Skeletal muscle tissue (tissue), 4 donors: ENCODE results near the gene PWP2. TPM values are rescaled to one million over a fixed set of nuclear protein-coding genes. Genes with fewer than 3 reads are reported as not detected.
"Not testable (repeated sequence)": the region's sequence is repeated elsewhere in the genome, so short reads cannot be mapped to it uniquely, and the experiment has no call there.

Experiments used
- H3K27ac ChIP-seq: one replicate; pipeline ENCODE4 v1.7.0; 2013; ENCODE audit warnings: mild to moderate bottlenecking, low read depth, low read length, inconsistent platforms
- H3K27me3 ChIP-seq, 3 donors: one replicate each; pipeline ENCODE4 v1.7.0; 2013; ENCODE audit warnings: low read length in 3 of 3; ENCODE audit not compliant: control insufficient read depth in 3 of 3, insufficient read depth in 3 of 3
- H3K36me3 ChIP-seq, 3 donors: one replicate each; pipeline ENCODE4 v1.7.0; 2013; ENCODE audit warnings: low read length in 3 of 3; ENCODE audit not compliant: control insufficient read depth in 3 of 3, insufficient read depth in 3 of 3
- H3K4me1 ChIP-seq, 3 donors: one replicate each; pipeline ENCODE4 v1.7.0; 2013; ENCODE audit warnings: low read length in 3 of 3, mild to moderate bottlenecking in 3 of 3; ENCODE audit not compliant: control insufficient read depth in 3 of 3, insufficient read depth in 3 of 3
- H3K4me3 ChIP-seq, 3 donors: one replicate each; pipeline ENCODE4 v1.7.0; 2013; ENCODE audit warnings: low read length in 3 of 3
- H3K9ac ChIP-seq, 3 donors: one replicate each; pipeline ENCODE4 v1.7.0; 2013; ENCODE audit warnings: low read length in 3 of 3, mild to moderate bottlenecking in 3 of 3, moderate library complexity in 2 of 3, low read depth in 1 of 3
- H3K9me3 ChIP-seq, 3 donors: one replicate each; pipeline ENCODE4 v1.7.0; 2013; ENCODE audit warnings: low read length in 3 of 3; ENCODE audit not compliant: control insufficient read depth in 3 of 3
- total RNA-seq: library from RNA; depleted of rRNA; stranded (reverse); fragments of >200 nt; gene quantifications from one replicate; pipeline ENCODE4 v1.2.3, GENCODE V29; 2014
- donor health status: Osteomylitis.

PWP2 gene
- total RNA-seq, 1 donor from 2014 or later, result 7.3 TPM

DNA sequence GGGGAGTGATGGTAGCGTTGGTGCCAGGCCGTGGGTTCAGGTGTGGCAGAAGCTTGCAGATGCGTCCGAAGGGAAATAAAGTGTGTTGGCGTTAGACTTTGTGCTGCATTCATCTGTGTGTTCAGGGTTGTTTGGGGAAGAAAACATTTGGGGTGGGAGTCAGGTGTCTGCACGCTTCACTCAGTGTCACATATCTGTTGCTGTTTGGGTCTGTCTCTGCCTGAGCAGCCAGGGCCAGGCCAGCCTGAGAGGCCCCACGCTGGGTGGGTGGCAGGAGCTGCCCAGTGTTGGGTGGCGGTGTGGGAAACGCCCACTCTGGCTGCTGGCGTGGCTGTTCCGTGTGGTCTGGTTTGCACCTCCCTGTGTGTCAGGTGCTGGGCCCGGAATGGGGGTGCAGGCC lies 38.4 kb downstream of the PWP2 start:
- H3K9ac ChIP-seq, H3K4me1 ChIP-seq, H3K4me3 ChIP-seq, H3K36me3 ChIP-seq, H3K9me3 ChIP-seq, H3K27me3 ChIP-seq, H3K27ac ChIP-seq: not testable (repeated sequence)

DNA sequence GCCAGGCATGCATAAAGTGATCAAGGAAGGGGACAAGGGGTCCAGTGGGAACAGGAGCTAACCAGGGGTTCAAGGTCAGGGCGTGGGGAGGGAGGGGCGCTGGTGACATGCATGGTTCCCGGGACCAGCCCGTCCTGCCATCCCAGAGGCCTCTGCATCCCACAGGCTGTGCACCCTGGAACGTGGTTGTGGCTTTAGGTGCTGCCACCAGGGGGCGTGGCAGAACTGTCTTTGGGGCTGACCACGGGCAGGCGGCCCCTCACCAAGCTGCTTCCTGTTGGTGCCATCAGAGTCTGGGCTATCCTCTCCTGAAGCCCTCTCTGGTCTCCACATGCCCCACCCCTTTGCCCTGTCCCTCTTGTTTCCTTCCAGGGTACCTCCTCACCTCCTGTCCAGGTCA lies 39.9 kb downstream of the PWP2 start:
- H3K9me3 ChIP-seq, H3K36me3 ChIP-seq, H3K27ac ChIP-seq, H3K4me1 ChIP-seq, H3K4me3 ChIP-seq, H3K9ac ChIP-seq, H3K27me3 ChIP-seq: not testable (repeated sequence)

DNA sequence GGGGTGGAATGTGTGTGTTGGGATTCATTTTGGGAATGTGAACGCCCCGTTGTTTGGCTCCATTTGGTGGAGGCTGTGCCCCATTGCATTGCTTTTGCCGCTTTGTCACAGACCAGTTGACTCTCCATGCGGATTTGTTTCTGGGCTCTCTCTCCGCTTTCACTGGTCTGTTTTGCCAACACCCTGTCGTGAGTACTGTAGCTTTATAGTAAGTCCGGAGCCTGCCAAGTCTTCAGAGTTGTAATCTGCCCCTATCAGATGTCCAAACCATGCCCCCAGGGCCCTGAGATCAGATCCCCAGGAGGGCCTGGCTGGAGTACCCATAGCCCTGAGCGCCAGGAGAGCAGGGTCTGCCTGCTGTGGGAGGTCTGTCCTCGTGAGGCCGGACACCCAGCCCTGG lies 43.1 kb downstream of the PWP2 start:
- H3K9ac ChIP-seq, H3K4me1 ChIP-seq, H3K4me3 ChIP-seq, H3K27me3 ChIP-seq, H3K36me3 ChIP-seq, H3K27ac ChIP-seq, H3K9me3 ChIP-seq: not testable (repeated sequence)

DNA sequence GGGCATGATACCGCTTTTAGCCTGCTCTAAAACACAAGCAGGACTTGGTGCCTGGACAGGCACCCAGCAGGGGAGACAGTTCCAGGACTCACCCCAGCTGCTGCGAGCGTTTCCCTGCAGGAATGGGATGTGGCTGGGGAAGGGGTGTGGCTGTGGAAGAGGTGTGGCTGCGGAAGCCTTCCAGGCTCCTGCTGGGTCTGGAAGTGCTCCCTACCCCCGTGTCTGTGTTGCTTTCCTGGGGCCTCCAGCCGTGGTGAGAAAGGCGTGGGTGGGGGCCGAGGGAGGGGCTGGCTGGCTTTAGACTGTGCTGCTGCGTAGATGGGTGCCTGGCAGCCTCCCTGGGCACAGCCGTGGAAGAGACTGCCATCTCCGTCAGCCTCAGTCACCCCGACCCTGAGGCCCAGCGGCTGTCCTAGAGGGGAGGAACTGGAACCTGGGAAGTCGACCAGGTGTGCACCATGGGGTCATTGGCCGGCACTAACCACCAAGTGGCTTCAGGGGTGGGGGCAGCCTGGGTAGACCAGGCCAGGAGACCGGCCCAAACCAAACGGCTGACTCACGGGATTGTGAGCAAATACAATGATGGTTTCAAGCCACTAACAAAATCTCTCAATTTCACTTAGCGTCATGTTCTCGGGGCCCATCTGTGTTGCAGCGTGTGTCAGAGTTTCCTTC lies 46.2 kb downstream of the PWP2 start:
- H3K4me3 ChIP-seq, H3K9me3 ChIP-seq, H3K4me1 ChIP-seq, H3K9ac ChIP-seq, H3K27ac ChIP-seq, H3K27me3 ChIP-seq, H3K36me3 ChIP-seq: not testable (repeated sequence)

DNA sequence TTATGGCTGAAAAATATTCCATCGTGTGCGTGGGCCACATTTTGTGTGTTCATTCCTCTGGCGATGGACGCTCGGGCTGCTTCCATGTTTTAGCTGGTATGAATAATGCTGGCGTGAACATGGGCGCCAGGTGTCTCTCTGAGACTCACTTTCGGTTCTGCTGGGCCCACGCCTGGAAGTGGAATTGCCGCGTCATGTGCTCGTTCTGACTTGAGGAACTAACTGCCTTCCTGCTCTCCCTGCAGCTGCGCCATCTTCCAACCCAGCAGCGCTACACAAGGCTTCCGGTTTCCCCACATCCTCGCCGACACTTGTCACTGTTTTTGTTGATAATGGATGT lies 46.7 kb downstream of the PWP2 start:
- not testable (repeated sequence) for H3K36me3 ChIP-seq, H3K27me3 ChIP-seq, H3K9ac ChIP-seq, H3K4me1 ChIP-seq, H3K9me3 ChIP-seq, H3K4me3 ChIP-seq, H3K27ac ChIP-seq

DNA sequence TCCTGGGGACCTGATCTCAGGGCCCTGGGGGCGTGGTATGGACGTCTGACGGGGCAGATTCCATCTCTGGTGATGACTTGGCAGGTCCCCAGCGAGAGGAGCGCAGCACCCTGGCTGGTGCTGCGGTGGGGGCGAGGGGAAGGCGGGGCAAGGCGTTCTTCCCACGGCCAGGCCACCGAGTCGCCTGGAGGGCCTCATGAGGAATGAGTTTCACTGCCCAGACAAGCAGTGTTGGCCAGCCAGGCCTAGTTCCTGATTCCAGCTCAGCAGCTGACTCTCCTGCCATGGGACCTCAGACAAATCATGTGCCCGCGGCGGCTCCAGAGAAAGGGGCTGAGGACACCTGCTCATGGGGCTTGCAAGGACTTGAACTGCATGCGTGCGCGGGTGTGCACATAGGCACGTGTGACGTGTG lies 47.6 kb downstream of the PWP2 start:
- H3K27ac ChIP-seq, H3K9ac ChIP-seq, H3K36me3 ChIP-seq, H3K4me3 ChIP-seq, H3K9me3 ChIP-seq, H3K27me3 ChIP-seq, H3K4me1 ChIP-seq: not testable (repeated sequence)

DNA sequence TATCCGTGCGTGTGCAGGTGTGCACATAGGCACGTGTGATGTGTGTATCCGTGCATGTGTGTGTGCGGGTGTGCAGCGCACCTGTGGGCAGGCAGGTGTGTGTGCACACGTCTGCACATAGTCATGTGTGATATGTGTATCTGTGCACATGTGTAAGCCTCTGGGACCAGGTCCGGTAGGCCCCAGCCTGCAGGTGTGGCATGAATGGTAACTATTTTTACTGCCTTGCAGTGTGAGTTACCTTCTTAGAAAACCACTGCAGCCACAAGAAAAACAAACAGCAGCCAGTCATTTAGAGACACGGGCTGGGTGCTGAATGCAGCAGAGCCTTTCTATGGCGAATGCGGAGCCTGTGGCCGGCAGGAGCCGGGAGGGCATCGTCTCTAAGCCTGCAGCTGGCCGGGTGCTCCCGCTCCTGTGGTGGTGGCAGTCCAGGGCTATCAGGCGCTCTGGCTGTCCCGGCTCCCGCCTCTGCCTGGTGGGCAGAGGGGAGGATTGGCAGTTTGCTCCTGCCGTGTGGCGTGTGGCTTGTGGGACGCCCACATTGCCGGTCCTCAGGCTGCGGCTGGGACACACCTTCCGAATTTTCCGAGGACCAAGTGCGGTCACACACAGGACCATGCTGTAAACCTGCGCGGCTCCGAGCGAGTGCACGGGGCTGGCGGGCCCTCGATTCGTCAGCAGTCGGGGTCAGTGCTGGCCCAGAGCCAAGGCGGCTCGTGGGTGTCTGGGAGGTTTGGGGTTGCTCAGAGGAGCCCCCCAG lies 48.2 kb downstream of the PWP2 start:
- H3K4me3 ChIP-seq, H3K9ac ChIP-seq, H3K36me3 ChIP-seq, H3K27me3 ChIP-seq, H3K9me3 ChIP-seq, H3K4me1 ChIP-seq, H3K27ac ChIP-seq: not testable (repeated sequence)

DNA sequence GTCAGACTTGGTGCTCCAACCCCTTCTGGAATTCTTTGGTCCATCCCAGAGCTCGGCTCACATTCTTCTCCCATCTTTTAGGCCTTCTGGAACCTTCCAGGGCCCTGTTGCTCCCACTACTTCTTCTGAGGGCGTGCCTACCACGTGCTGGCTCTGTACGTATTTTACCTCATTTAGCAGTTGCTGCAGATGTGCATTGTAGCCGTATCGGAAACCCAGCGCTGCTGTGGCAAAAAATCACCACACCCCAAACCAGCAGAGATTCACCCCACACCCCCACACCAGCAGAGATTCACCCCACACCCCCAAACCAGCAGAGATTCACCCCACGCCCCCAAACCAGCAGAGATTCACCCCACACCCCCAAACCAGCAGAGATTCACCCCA lies 48.8 kb downstream of the PWP2 start:
- not testable (repeated sequence) for H3K4me1 ChIP-seq, H3K9me3 ChIP-seq, H3K36me3 ChIP-seq, H3K27ac ChIP-seq, H3K9ac ChIP-seq, H3K4me3 ChIP-seq, H3K27me3 ChIP-seq

DNA sequence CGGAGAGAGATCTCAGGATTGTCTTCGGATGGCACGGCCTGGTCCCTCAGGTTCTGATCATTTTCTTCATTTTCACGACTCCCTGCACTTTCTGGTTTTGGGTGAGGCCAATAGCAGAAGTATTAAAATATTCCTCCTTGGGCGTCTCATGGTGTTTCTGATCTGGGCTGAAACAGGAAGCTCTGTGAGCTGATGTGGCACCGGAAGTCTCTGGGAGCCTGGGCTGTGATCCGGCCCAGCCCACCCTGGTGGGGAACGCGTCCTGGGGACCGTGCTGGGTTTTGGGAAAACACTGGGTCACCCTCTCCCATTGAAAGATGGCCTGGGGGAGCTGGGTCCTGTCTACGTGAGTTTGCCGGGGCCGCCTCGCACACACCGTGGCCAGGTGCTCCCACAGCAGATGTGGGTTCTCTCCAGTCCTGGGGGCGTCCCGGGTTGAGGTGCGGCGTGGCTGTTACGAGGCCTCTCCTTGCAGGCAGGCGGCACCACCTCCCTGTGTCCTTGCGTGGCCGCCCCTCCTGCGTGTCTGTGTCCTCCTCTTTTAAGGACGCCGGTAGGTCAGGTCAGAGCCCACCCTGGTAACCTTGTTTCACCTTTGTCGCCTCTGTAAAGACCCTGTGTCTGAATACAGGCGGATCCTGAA lies 50.4 kb downstream of the PWP2 start:
- not testable (repeated sequence) for H3K9ac ChIP-seq, H3K4me3 ChIP-seq, H3K27me3 ChIP-seq, H3K4me1 ChIP-seq, H3K36me3 ChIP-seq, H3K27ac ChIP-seq, H3K9me3 ChIP-seq

DNA sequence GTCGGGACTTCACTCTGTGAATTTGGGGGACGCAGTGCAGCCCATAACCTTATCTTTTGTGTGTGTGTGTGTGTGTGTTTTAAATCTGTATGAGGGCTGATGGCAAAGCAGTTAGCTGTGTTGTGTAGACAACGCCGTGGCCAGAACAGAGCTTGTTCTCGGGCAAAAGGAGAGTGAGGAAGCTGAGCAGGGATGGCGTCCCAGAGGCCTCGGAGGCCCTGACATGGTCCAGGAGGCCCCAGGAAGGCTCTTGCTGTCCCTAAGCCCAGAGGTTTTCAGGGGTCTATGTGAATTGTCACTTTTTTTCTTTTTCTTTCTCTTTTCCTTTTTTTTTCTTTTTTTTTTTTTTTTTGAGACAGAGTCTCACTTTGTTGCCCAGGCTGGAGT lies 50.9 kb downstream of the PWP2 start:
- H3K9me3 ChIP-seq, H3K9ac ChIP-seq, H3K36me3 ChIP-seq, H3K4me1 ChIP-seq, H3K4me3 ChIP-seq, H3K27me3 ChIP-seq, H3K27ac ChIP-seq: not testable (repeated sequence)
